ENCODE data around the gene CTCF.

Gene CTCF

GRCh38 chr16:67541391-67542263 lies 20.7 kb upstream of the CTCF start:
- ChIA-PET POLR2A (interaction anchor here (1.2 kb wide), 1 partner anchor 11 kb away, joined by 3 read pairs; no protein-coding TSS in a partner anchor), CTCF (interaction anchor here (0.8 to 4.0 kb wide), 9 partner anchors 9 to 275 kb away, joined by 3 to 20 read pairs (median 3); partner anchors contain the start of gene CTCF)
- no peak for TF ChIP-seq CTCF (IDR thresholded peaks at IDR 0.05; ENCODE audit: insufficient read depth, low read length, missing control alignments)
- DNase-seq (ENCODE audit: low read depth, low spot score) = no peak
- H3K4me3 ChIP-seq (ENCODE audit: low read depth, low read length) = no peak overlapping the region

GRCh38 chr16:67542464-67542863 lies 19.9 kb upstream of the CTCF start:
- H3K4me3 ChIP-seq (ENCODE audit: low read depth, low read length) = no peak overlapping the region
- ChIA-PET POLR2A (no interaction called here), CTCF (interaction anchor here (1.0 to 4.0 kb wide), 4 partner anchors 8 to 21 kb away, joined by 3 to 20 read pairs (median 11); partner anchors contain the start of gene CTCF)
- TF ChIP-seq CTCF (IDR thresholded peaks at IDR 0.05; ENCODE audit: insufficient read depth, low read length, missing control alignments) = no peak
- DNase-seq (ENCODE audit: low read depth, low spot score) = no peak

- no peak for TF ChIP-seq CTCF (IDR thresholded peaks at IDR 0.05; ENCODE audit: insufficient read depth, low read length, missing control alignments)
- ChIA-PET POLR2A (no interaction called here), CTCF (interaction anchor here (0.9 to 10.8 kb wide), 5 partner anchors 9 to 125 kb away, joined by 3 to 185 read pairs (median 106); partner anchors contain the start of genes C16orf86, CTCF, ENKD1 and RIPOR1)
- H3K4me3 ChIP-seq (ENCODE audit: low read depth, low read length) = no peak overlapping the region
- DNase-seq (ENCODE audit: low read depth, low spot score) = no peak
Measured at GRCh38 chr16:67543036-67543435, 19.3 kb upstream of the CTCF start.

GRCh38 chr16:67543582-67543981 lies 18.7 kb upstream of the CTCF start:
- no peak overlapping the region for H3K4me3 ChIP-seq (ENCODE audit: low read depth, low read length)
- ChIA-PET POLR2A (no interaction called here), CTCF (interaction anchor here (0.9 to 10.8 kb wide), 6 partner anchors 10 to 125 kb away, joined by 3 to 185 read pairs (median 110); partner anchors contain the start of genes C16orf86, CARMIL2, CTCF and ENKD1)
- no peak for TF ChIP-seq CTCF (IDR thresholded peaks at IDR 0.05; ENCODE audit: insufficient read depth, low read length, missing control alignments)
- no peak for DNase-seq (ENCODE audit: low read depth, low spot score)

- H3K4me3 ChIP-seq (ENCODE audit: low read depth, low read length) = no peak overlapping the region
- ChIA-PET CTCF (interaction anchor here (6.2 to 10.8 kb wide), 5 partner anchors 11 to 124 kb away, joined by 80 to 185 read pairs (median 115); partner anchors contain the start of genes C16orf86, CARMIL2, CTCF and ENKD1), POLR2A (no interaction called here)
- no peak for TF ChIP-seq CTCF (IDR thresholded peaks at IDR 0.05; ENCODE audit: insufficient read depth, low read length, missing control alignments)
- DNase-seq (ENCODE audit: low read depth, low spot score) = no peak
Measured at GRCh38 chr16:67544329-67544841, 17.9 kb upstream of the CTCF start.

Data from AG04449 (cell line).